Pons (tissue), 1 donor: ENCODE results near the gene EDC3.

Experiments used
- DNase-seq: peaks from one replicate; pipeline ENCODE4 v3.0.0-alpha.2; 2016; ENCODE audit warnings: low spot score

Gene EDC3

GRCh38 chr15:74624020-74624602, 71.7 kb downstream of the EDC3 start:
- no peak for DNase-seq

DNA sequence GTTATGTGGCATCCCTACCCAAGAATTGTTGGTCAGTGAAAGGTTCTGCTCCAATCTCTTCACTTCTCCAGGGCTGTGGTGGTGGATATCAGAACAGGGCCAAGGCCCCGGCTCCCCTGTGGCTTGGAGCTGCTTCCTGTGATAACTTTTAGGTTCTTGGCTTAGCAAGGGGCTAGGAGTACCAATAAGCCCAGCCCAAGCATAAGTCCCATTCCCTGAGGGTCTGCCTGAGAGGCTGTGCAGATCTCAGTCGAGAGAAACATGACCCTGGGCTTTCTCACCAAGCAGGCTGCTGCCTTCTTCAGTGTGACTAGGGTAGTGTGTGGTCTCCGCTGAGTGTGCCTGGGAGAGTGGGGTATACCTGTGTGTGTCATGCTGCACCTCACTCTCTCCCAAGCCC, 73.1 kb downstream of the EDC3 start:
- no peak for DNase-seq

GRCh38 chr15:74621936-74622335, 73.9 kb downstream of the EDC3 start:
- DNase-seq = no peak

DNA sequence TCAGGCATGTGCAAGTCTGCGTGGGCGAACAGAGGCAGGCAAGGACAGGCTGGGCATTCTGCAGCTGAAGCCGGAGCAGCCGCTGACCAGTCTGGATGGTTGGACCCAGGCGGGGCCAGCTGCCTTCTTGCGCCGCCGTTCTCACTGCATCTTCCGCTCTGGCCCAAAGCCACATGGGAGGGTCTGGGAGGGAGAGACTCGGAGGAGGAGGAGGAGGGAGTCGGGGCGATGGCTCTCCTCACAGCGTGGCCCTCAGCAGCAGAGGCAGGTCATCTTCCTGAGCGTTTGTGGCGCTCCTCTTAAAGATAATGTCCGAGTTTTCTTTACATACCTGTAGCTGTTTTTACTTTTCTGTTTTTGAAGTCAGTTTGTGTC, 74.3 kb downstream of the EDC3 start:
- DNase-seq = no peak

DNA sequence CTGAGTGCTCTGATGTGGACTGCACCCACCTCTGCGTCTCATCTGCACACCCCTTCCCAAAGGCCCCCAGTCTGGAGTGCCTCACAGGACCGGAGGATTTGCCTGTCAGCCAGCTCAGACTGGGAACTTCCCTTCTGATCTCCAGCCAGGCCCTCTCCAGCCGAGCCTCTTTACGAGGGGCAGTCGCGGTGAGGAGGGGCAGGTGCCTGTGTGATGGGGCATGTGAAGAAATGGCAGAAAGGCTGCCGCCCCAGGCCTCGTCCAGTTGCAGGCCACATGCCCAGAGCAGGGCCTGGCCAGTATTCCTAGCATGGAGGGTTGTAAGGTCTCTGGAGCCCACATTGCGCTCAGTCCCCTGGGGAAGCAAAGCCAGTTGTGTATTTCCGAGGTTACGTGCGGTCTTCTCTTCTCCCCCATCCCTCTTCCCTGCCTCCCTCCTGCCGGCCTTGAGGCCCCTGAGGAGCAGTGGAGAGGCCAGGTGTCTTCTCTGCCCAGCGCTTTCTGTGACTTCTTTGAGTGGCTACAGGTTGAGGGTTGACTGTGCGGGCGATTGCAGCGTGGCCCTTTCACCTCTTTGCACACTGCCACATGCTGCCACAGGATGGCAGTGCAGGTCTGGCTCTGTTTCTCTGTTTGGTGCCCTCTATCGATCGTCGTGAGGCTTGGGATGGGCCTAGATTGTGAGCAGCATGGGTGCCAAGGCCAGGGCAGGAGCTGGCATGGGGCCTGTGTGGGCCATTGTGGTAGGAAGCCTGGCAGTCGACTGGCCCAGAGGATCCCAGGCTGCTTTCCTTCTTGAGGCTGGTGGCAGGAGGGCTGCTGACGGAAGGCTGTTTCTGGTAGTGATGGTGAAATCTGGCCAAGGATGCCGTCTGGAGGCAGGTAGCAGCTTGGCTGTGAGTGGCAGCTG, 74.9 kb downstream of the EDC3 start:
- DNase-seq = peak; percentile 84

GRCh38 chr15:74619916-74620635, 75.7 kb downstream of the EDC3 start:
- DNase-seq = no peak

GRCh38 chr15:74618841-74619596, 76.8 kb downstream of the EDC3 start:
- no peak for DNase-seq

GRCh38 chr15:74616996-74617395, 78.8 kb downstream of the EDC3 start:
- DNase-seq = no peak

GRCh38 chr15:74616366-74616939, 79.4 kb downstream of the EDC3 start:
- peak; percentile 42 for DNase-seq

DNA sequence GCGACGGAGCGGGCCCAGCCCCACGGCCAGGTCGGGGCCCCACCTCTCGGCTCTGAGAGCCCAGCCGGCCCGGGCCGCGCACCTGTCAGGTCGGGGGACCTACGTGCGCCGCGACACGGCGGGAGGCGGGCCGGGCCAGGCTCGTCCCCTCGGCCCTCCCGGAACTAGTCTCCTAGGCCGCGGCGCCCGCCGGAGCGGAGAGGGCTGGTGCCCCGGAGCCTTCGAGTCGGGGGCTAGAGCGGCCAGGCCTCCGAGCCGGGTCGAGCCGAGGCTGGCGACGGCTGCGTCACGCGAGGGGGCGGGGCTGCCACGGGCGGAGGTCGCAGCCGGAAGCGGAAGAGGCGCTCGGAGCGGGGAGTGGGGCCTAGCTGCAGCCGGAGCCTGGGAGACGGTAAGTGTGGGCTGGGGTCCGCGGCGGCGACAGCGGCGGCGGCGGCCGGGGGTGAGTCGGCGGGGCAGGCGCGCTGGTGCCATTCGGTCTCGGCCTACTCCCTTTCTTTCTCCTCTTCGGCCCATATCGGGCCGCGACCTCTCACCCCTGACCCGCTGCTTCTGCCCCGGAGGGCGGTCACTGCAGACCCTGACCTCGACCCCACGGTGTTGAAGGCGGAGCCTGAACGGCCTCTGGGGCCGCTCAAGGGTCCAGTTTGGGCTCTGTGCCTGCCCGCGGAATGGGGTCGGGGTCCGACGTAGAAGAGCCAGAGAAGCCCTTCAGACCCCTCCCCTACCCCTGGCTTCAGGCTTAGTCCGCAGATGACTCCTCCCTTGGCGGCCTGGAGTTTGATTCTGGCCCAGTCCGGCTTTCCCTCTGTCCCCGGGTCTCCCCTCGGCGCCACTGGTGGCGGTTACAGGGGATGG, 80.1 kb downstream of the EDC3 start, which contains the start of gene CLK3:
CLK3 (plus strand) TSS at position 329 of the 858 bp plus-strand sequence. CDS start 3,361 bp downstream, outside the sequence.
- DNase-seq = peak; percentile 90

- DNase-seq = peak; percentile 76
These were observed 80.9 kb downstream of the EDC3 start for GRCh38 chr15:74614744-74615507.

DNA sequence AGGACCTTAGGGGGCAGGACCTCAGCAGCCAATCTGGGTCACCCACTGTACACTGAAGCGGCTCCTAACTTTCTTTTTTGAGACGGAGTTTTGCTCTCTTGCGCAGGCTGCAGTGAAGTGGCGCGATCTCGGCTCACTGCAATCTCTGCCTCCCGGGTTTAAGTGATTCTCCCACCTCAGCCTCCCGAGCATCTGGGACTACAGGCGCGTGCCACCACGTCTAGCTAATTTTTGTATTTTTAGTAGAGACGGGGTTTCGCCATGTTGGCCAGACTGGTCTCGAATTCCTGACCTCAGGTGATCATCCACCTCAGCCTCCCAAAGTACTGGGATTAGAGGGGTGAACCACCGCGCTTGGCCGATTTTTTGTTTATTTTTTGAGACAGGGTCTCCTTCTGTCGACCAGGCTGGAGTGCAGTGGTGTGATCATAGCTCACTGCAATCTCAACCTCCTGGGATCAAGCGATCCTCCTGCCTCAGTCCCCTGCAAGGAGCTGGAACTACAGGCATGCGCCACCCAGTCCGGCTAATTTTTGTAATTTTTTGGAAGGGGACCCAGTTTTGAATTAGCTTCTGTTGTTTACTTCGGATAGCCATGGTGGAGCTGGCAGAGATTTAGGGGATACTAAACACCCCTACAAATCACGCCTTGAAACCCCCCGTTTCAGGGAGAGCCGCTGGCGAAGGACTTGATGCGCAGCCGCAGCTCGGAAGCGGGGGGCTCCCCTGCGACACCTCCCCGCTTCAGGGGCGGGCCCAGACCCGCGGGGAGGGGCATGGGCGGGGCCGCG, 81.7 kb downstream of the EDC3 start:
- no peak for DNase-seq

- no peak for DNase-seq
These were observed 82.5 kb downstream of the EDC3 start for GRCh38 chr15:74613089-74613952.

GRCh38 chr15:74612677-74613076, 83.1 kb downstream of the EDC3 start:
- DNase-seq = no peak

DNA sequence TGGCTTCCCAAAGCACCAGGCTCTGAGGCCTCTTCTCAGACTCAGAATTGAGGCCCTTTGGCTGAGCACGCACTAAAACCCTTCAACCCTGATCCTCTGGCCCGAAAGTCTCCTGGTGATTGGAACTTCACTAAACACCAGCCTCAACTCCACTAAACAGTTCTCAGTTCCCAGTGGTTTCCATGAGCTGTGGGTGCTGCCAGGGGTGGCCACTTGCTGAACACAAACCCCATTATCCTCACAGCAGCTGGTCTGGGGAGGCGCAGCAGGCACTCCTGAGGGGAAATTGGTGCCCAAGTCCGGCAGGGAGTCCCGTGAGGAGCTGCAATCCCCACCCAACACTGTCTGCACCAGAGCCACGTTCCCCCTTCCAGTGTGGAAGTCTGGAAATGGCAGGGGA, 84.0 kb downstream of the EDC3 start:
- DNase-seq = no peak

DNA sequence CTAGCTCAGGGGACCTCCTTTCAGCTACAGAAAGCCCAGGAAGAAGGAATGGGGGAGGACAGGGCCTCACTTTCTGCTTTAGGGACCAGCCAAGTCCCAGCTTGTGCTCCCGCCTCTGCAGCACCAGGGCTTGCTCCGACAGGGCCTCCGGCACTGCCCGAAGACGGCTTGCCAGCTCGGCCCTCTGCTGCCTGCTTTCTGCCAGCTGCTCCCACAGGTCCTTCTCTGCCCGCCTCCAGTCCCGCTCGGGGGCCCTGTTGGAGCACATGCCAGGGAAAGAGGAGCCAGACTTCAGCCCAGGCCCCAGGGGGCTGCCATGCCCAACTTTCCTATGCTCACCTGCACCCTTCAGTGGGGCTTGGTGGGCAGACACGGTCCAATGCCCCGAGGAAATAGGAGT, 84.5 kb downstream of the EDC3 start:
- DNase-seq = no peak

- no peak for DNase-seq
These were observed 85.4 kb downstream of the EDC3 start for GRCh38 chr15:74610302-74610951.

- DNase-seq = no peak
These were observed 85.9 kb downstream of the EDC3 start for GRCh38 chr15:74609938-74610301.
